IPS DF 19.7 (cell line): ENCODE measurements around the gene SPATA2.
A peak's percentile ranks its signal among the peaks of the same experiment; 100 is the strongest.

ENCODE experiments used
- DNase-seq: peaks from one replicate; pipeline ENCODE4 v3.0.0-alpha.2; 2013; ENCODE audit warnings: low read depth, low spot score

The SPATA2 gene

GRCh38 chr20:49859011-49859410 lies 56.3 kb downstream of the SPATA2 start:
- DNase-seq = no peak

DNA sequence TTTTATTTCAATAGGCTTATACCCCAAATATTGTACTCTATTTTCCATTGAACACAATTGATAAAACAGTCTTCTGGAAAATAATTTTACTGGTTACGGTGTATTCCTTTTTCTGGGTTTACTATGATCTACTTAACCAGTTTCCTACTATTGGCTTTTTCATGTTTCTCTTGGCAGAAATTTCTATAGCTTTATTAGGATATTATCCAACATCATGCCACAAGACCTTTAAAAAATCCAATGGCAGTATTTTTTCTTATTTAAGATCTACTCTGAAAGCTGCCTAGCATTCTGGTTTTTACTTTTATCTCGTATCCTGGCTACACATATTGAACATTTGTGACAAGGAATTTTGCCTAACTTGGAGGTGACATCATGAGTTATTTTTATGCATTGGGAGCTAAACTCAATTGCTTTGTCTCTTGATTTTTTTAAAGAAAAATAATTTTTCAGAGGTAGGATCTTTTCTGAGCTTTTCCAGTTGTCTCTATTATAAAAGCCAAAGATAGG lies 57.2 kb downstream of the SPATA2 start:
- DNase-seq = no peak

DNA sequence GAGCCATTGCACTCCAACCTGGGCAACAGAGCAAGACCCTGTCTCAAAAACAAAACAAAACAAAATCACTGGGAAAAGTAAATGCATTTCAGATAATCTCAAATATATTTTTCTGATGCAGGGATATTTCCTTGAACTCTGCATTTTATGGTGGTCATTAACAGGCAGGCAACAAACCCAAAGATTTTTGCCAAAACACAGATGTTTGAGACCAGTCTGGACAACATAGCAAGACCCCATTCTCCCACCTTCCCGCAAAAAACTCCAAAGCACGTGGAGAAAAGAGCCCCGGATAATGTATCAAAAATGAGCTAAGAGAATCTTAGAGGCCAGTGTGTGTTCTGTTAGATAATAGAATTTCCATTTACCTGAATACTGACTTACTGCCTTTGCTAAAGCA lies 58.4 kb downstream of the SPATA2 start:
- no peak for DNase-seq

GRCh38 chr20:49854190-49854875 lies 61.0 kb downstream of the SPATA2 start:
- no peak for DNase-seq

DNA sequence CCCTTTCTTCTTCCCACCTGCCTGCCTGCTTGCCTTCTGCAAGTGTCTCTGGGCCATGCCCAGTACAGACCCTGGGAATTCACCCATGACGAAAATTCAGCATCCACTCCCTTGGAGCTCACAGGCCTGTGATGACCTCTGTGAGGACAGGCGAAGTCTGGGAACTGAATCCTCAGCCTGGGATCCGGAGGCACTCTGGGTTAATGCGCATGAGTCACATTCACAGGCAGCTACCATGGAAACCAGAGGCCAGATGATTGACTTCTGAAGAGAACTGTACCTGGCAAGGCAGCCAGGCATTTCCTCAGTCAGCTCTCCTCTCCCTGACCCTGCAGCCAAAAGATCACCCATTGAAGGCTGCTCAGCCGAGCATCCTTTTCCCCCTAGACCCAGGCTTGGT lies 61.7 kb downstream of the SPATA2 start:
- DNase-seq = peak; percentile 17
